ENCODE data around the gene GPX2.
A peak's percentile ranks its signal among the peaks of the same experiment; 100 is the strongest.

DNA sequence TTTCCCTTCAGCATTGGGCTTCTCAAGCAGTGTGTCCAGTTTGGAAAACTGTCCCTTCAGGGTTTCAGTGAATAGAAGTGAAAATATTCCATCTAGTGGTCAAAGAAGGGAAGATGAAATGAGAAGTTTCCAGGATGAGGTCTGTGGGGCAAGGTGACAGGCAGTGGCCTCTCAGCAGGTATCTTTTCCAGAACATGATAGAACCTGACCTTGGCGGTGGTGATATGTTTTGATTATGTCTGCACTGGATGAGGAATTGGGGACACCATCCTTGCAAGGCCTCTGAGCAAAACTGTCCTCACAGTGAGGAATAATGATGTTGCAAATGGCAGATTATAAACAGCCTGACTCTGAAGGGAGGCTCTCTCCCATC lies 4.7 kb downstream of the GPX2 start:
- TF ChIP-seq, protein P1, sequence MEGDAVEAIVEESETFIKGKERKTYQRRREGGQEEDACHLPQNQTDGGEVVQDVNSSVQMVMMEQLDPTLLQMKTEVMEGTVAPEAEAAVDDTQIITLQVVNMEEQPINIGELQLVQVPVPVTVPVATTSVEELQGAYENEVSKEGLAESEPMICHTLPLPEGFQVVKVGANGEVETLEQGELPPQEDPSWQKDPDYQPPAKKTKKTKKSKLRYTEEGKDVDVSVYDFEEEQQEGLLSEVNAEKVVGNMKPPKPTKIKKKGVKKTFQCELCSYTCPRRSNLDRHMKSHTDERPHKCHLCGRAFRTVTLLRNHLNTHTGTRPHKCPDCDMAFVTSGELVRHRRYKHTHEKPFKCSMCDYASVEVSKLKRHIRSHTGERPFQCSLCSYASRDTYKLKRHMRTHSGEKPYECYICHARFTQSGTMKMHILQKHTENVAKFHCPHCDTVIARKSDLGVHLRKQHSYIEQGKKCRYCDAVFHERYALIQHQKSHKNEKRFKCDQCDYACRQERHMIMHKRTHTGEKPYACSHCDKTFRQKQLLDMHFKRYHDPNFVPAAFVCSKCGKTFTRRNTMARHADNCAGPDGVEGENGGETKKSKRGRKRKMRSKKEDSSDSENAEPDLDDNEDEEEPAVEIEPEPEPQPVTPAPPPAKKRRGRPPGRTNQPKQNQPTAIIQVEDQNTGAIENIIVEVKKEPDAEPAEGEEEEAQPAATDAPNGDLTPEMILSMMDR (IDR thresholded peaks at IDR 0.05) = peak in 3 of 7 experiments; percentile 7 to 32 (median 22)
- TF ChIP-seq POLR2A (IDR thresholded peaks at IDR 0.05) = no peak
- TF ChIP-seq POLR2AphosphoS5 (IDR thresholded peaks at IDR 0.05) = no peak
- no peak for TF ChIP-seq EP300 (IDR thresholded peaks at IDR 0.05)
